SK-N-SH (cell line): ENCODE data around the gene ABHD16B. TPM values are rescaled to one million over a fixed set of nuclear protein-coding genes. Genes with fewer than 3 reads are reported as not detected.

ENCODE experiments used
- CTCF ChIA-PET: fragments of 300-600, 350-600 bp; formaldehyde crosslinking; extraction: SDS; loops from one replicate; lab custom pipeline; 2021; lab: Yijun Ruan, JAX
- POLR2A ChIA-PET: fragments of 350-600 bp; sonication (Branson Sonifier 250); formaldehyde crosslinking; extraction: SDS; loops from one replicate; lab custom pipeline; 2020; ENCODE audit warnings: antibody characterized with exemption, inconsistent platforms; lab: Yijun Ruan, JAX
- DNase-seq: peaks from one replicate; pipeline ENCODE4 v3.0.0; 2012
- H2AFZ ChIP-seq: fragments of 200-600 bp; sonication (generic); 2 replicates; pipeline ENCODE4 v1.8.1; 2016; ENCODE audit warnings: antibody characterized with exemption, mild to moderate bottlenecking, low read depth
- H3F3A ChIP-seq: fragments of 200-600 bp; sonication (generic); replicated peaks from 2 replicates; pipeline ENCODE3; 2016; ENCODE audit warnings: antibody characterized with exemption, mild to moderate bottlenecking; ENCODE audit not compliant: insufficient read depth
- H3K27ac ChIP-seq, 2 experiments: fragments of 200-500 bp in 1 of 2; fragments of 200-600 bp in 1 of 2; sonication (Bioruptor generic) in 1 of 2; sonication (generic), shearing (Covaris generic) in 1 of 2; 2 replicates each; pipeline versions ENCODE4 v1.5.1 to v1.6.1; 2014 to 2016; ENCODE audit warnings: low read depth in 2 of 2, inconsistent platforms in 1 of 2, low read length in 1 of 2, mild to moderate bottlenecking in 1 of 2, mixed read lengths in 1 of 2
- H3K27me3 ChIP-seq: fragments of 200-600 bp; sonication (generic), shearing (Covaris generic); 2 replicates; pipeline ENCODE4 v1.6.1; 2016; ENCODE audit warnings: mixed run types; ENCODE audit not compliant: insufficient read depth
- H3K36me3 ChIP-seq, 2 experiments: fragments of 200-500 bp in 1 of 2; fragments of 200-600 bp in 1 of 2; sonication (Bioruptor generic) in 1 of 2; sonication (generic) in 1 of 2; replicated peaks in 1 of 2; 2 replicates each; pipeline versions ENCODE3 to v1.5.1; 2014 to 2016; ENCODE audit warnings: low read length in 1 of 2, mild to moderate bottlenecking in 1 of 2; ENCODE audit not compliant: insufficient read depth in 2 of 2, control insufficient read depth in 1 of 2
- H3K4me1 ChIP-seq, 2 experiments: fragments of 200-500 bp in 1 of 2; fragments of 200-600 bp in 1 of 2; sonication (Bioruptor generic) in 1 of 2; sonication (generic), shearing (Covaris generic) in 1 of 2; 2 replicates each; pipeline versions ENCODE4 v1.5.1 to v1.6.1; 2014 to 2016; ENCODE audit warnings: low read depth in 1 of 2, low read length in 1 of 2, mixed run types in 1 of 2; ENCODE audit not compliant: insufficient read depth in 2 of 2, control insufficient read depth in 1 of 2
- H3K4me2 ChIP-seq: fragments of 200-600 bp; sonication (generic), shearing (Covaris generic); 2 replicates; pipeline ENCODE4 v1.6.1; 2017; ENCODE audit warnings: mixed run types
- H3K4me3 ChIP-seq, 2 experiments: fragments of 200-500 bp in 1 of 2; fragments of 200-600 bp in 1 of 2; sonication (Bioruptor generic) in 1 of 2; sonication (generic), shearing (Covaris generic) in 1 of 2; 2 replicates each; pipeline versions ENCODE4 v1.5.1 to v1.8.1; 2014 to 2016; ENCODE audit warnings: low read depth in 2 of 2, inconsistent platforms in 1 of 2, low read length in 1 of 2, mild to moderate bottlenecking in 1 of 2, mixed read lengths in 1 of 2, moderate library complexity in 1 of 2
- H3K79me2 ChIP-seq: fragments of 200-600 bp; sonication (generic); 2 replicates; pipeline ENCODE4 v1.8.1; 2017; ENCODE audit warnings: mild to moderate bottlenecking; ENCODE audit not compliant: insufficient read depth
- H3K9ac ChIP-seq: fragments of 200-600 bp; sonication (generic); 2 replicates; pipeline ENCODE4 v1.6.1; 2017; ENCODE audit warnings: mixed run types
- H3K9me2 ChIP-seq: fragments of 200-600 bp; sonication (generic); 2 replicates; pipeline ENCODE4 v1.6.1; 2017; ENCODE audit warnings: mixed run types
- H3K9me3 ChIP-seq: fragments of 200-600 bp; sonication (generic); 2 replicates; pipeline ENCODE4 v1.6.1; 2017; ENCODE audit warnings: mixed run types, mild to moderate bottlenecking, moderate library complexity
- H4K20me1 ChIP-seq: fragments of 200-600 bp; sonication (generic); 2 replicates; pipeline ENCODE4 v1.6.1; 2017; ENCODE audit warnings: mild to moderate bottlenecking, mixed run types; ENCODE audit not compliant: insufficient read depth
- CHD2 ChIP-seq: fragments of 150-350 bp; IDR thresholded peaks from 2 replicates; pipeline ENCODE4 v1.6.1; 2018; ENCODE audit warnings: low read length; ENCODE audit not compliant: partially characterized antibody
- GATA2 ChIP-seq: sonication (generic); formaldehyde crosslinking; IDR thresholded peaks from 2 replicates; pipeline ENCODE4 v1.5.0; 2020; ENCODE audit warnings: mild to moderate bottlenecking, missing genetic modification reagents
- JUND ChIP-seq: IDR thresholded peaks from 2 replicates; pipeline ENCODE4 v1.4.0; 2012
- MXI1 ChIP-seq: IDR thresholded peaks from 2 replicates; pipeline ENCODE4 v1.6.1; 2012; ENCODE audit warnings: mild to moderate bottlenecking, low read depth, low read length, improper control_type of control experiment
- NRF1 ChIP-seq: IDR thresholded peaks from 2 replicates; pipeline ENCODE4 v1.6.1; 2012; ENCODE audit warnings: low read depth, mild to moderate bottlenecking, low read length
- SMC3 ChIP-seq: IDR thresholded peaks from 2 replicates; pipeline ENCODE4 v1.6.1; 2012; ENCODE audit warnings: low read depth, low read length, improper control_type of control experiment
- TCF12 ChIP-seq: IDR thresholded peaks from 2 replicates; pipeline ENCODE4 v1.4.0; 2012
- WGBS: methylation state at CpG from one replicate; pipeline ENCODE4 v1.1.6; 2017; ENCODE audit warnings: low lambda C conversion rate; 5-methylcytosine and 5-hydroxymethylcytosine counted together
- polyA plus RNA-seq, 3 experiments: library from polyadenylated mRNA; depleted of rRNA; stranded (reverse); fragments of >200 nt; gene quantifications; 2 replicates each; pipeline ENCODE4 v1.2.3, GENCODE V29; 2012
- TF ChIP-seq, protein P1 (sequence below): IDR thresholded peaks from 2 replicates; pipeline ENCODE4 v1.4.0; 2012; ENCODE audit warnings: low read depth, borderline replicate concordance
- TF ChIP-seq, protein P2 (sequence below): fragments of 200-600 bp; sonication (generic); IDR thresholded peaks from 2 replicates; pipeline ENCODE4 v1.6.1; 2017; ENCODE audit warnings: antibody characterized with exemption, mild to moderate bottlenecking, moderate library complexity
- TF ChIP-seq, protein P3 (sequence below): IDR thresholded peaks from 2 replicates; pipeline ENCODE4 v1.6.1; 2012; ENCODE audit warnings: mild to moderate bottlenecking, low read depth, low read length, moderate library complexity

ABHD16B gene
- polyA plus RNA-seq, 1 of the 3 experiments (the other 2 are of a cell fraction): not detected

DNA sequence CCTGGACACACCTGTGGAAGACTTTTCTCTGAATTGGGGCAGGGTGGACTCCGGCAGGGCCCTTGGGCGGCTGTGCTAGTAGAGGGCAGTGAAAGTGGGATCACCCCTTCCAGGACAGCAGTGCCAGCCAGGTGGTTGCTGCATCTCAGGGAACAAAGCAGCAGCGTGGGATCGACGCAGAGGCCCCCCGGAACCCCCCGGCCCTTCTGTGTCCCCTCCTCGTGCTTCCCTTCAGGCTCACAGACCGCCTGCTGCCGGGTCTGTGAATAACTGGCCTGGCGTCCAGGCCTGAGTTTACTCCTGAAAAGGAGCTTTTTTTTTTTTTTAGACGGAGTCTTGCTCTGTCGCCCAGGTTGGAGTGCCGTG lies 24.7 kb downstream of the ABHD16B start (continued):
- TF ChIP-seq, protein P1, sequence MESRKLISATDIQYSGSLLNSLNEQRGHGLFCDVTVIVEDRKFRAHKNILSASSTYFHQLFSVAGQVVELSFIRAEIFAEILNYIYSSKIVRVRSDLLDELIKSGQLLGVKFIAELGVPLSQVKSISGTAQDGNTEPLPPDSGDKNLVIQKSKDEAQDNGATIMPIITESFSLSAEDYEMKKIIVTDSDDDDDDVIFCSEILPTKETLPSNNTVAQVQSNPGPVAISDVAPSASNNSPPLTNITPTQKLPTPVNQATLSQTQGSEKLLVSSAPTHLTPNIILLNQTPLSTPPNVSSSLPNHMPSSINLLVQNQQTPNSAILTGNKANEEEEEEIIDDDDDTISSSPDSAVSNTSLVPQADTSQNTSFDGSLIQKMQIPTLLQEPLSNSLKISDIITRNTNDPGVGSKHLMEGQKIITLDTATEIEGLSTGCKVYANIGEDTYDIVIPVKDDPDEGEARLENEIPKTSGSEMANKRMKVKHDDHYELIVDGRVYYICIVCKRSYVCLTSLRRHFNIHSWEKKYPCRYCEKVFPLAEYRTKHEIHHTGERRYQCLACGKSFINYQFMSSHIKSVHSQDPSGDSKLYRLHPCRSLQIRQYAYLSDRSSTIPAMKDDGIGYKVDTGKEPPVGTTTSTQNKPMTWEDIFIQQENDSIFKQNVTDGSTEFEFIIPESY: no peak
- TF ChIP-seq GATA2 (no peak), MXI1 (no peak), JUND (no peak), NRF1 (no peak)

DNA sequence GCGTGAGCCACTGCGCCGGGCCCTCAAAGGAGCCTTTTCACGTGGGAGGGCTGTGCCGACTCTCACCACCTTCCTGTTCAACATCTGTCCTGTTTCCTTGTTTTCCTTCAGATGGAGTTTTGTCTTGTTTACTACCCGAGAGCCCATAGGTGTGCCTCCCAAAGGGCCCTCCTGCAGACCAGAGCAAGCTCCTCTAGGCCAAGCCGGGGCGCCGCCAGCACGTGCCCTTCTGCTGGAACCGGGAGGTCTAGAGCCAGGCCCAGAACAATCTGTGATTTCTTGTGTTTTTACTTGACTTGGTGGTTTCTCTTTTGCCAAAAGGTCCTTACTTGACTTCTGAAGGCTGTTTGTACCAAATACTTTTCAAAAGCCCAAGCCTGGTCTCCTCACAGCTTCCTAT lies 25.6 kb downstream of the ABHD16B start:
- TF ChIP-seq, protein P2, sequence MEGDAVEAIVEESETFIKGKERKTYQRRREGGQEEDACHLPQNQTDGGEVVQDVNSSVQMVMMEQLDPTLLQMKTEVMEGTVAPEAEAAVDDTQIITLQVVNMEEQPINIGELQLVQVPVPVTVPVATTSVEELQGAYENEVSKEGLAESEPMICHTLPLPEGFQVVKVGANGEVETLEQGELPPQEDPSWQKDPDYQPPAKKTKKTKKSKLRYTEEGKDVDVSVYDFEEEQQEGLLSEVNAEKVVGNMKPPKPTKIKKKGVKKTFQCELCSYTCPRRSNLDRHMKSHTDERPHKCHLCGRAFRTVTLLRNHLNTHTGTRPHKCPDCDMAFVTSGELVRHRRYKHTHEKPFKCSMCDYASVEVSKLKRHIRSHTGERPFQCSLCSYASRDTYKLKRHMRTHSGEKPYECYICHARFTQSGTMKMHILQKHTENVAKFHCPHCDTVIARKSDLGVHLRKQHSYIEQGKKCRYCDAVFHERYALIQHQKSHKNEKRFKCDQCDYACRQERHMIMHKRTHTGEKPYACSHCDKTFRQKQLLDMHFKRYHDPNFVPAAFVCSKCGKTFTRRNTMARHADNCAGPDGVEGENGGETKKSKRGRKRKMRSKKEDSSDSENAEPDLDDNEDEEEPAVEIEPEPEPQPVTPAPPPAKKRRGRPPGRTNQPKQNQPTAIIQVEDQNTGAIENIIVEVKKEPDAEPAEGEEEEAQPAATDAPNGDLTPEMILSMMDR: no peak
- TF ChIP-seq SMC3: no peak
- H3K27ac ChIP-seq: no peak overlapping the region
- H3K9ac ChIP-seq: no peak overlapping the region
- no peak overlapping the region for H3K4me3 ChIP-seq
- peaks cover 24% of the 10 kb centered on the region for H4K20me1 ChIP-seq
- no peak overlapping the region for H2AFZ ChIP-seq
- H3K4me2 ChIP-seq: no peak overlapping the region
- no peaks in the 10 kb centered on the region for H3K27me3 ChIP-seq
- 97% methylated on average over 11 of the region's 11 CpGs for WGBS
- H3K36me3 ChIP-seq: peaks cover 6 to 81% of the 10 kb centered on the region in 2 experiments
- ChIA-PET POLR2A (no interaction called here), CTCF (interaction anchor here (1.4 kb wide), 1 partner anchor 20 kb away, joined by 5 read pairs; no protein-coding TSS in a partner anchor)
- peaks cover 23% of the 10 kb centered on the region; the same call in 1 of the 2 replicates for H3K79me2 ChIP-seq
- no peaks in the 10 kb centered on the region for H3K9me2 ChIP-seq
- DNase-seq: no peak
- H3K9me3 ChIP-seq: no peaks in the 10 kb centered on the region
- peaks cover 0 to 11% of the 10 kb centered on the region in 2 experiments; a peak in 1 of 4 replicates for H3K4me1 ChIP-seq
- H3F3A ChIP-seq: peaks cover 6% of the 10 kb centered on the region

DNA sequence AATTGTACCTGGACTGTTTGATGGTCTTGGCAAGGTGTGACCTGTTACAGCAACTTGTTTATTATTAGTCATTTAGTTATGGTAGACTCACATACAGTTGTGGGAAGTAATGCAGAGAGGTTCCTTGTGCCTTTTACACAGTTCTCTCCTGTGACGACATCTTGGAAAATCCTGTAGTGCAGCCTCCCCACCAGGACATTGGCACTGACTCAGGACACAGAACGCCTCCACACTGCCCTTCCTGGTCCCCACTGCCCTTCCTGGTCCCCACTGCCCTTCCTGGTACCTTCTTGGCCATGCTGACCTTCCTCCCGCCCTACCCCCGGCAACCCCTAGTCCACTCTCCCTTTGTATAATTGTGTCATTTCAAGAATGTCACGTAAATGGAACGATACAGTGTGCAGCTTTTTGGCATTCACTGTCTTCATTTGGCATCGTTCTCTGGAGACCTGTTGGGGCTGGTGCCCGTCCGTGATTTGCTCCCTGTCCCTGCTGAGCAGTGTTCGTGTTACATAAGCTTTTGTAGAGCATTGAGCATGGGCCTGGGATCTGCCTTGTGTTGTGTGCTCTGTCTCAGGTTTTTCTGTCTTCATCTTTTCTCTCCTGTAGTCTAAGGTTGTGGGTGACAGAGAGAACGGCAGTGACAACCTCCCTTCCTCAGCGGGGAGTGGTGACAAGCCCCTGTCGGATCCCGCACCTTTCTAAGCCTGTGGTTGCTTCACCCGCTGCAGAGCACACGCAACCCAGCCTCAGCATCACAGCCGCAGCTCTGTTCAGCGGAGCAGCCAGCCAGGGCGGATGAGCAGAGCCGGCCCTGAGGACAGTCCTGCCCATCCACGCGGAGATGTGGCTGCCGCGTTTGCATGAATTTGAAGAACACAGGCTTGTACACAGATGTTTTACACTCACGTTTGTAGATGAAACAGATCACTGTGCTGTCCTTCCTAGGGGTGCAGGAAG lies 28.2 kb downstream of the ABHD16B start:
- peaks cover 6 to 57% of the 10 kb centered on the region in 2 experiments for H3K36me3 ChIP-seq
- 94% methylated on average over 25 of the region's 25 CpGs for WGBS
- no peaks in the 10 kb centered on the region for H3K27me3 ChIP-seq
- ChIA-PET CTCF (no interaction called here), POLR2A (no interaction called here)
- no peak overlapping the region for H2AFZ ChIP-seq
- H3K4me3 ChIP-seq: no peak overlapping the region
- no peak for DNase-seq
- H3K9me2 ChIP-seq: no peaks in the 10 kb centered on the region
- peaks cover 21% of the 10 kb centered on the region for H4K20me1 ChIP-seq
- H3K9ac ChIP-seq: no peak overlapping the region
- H3K79me2 ChIP-seq: peaks cover 15% of the 10 kb centered on the region; the same call in 1 of the 2 replicates
- no peak overlapping the region for H3K4me2 ChIP-seq
- no peaks in the 10 kb centered on the region for H3K9me3 ChIP-seq
- peaks cover 0 to 8% of the 10 kb centered on the region in 2 experiments; a peak in 1 of 4 replicates for H3K4me1 ChIP-seq
- H3F3A ChIP-seq: peaks cover 25% of the 10 kb centered on the region
- no peak overlapping the region for H3K27ac ChIP-seq
- TF ChIP-seq CHD2 (no peak), TCF12 (no peak)
- TF ChIP-seq, protein P3, sequence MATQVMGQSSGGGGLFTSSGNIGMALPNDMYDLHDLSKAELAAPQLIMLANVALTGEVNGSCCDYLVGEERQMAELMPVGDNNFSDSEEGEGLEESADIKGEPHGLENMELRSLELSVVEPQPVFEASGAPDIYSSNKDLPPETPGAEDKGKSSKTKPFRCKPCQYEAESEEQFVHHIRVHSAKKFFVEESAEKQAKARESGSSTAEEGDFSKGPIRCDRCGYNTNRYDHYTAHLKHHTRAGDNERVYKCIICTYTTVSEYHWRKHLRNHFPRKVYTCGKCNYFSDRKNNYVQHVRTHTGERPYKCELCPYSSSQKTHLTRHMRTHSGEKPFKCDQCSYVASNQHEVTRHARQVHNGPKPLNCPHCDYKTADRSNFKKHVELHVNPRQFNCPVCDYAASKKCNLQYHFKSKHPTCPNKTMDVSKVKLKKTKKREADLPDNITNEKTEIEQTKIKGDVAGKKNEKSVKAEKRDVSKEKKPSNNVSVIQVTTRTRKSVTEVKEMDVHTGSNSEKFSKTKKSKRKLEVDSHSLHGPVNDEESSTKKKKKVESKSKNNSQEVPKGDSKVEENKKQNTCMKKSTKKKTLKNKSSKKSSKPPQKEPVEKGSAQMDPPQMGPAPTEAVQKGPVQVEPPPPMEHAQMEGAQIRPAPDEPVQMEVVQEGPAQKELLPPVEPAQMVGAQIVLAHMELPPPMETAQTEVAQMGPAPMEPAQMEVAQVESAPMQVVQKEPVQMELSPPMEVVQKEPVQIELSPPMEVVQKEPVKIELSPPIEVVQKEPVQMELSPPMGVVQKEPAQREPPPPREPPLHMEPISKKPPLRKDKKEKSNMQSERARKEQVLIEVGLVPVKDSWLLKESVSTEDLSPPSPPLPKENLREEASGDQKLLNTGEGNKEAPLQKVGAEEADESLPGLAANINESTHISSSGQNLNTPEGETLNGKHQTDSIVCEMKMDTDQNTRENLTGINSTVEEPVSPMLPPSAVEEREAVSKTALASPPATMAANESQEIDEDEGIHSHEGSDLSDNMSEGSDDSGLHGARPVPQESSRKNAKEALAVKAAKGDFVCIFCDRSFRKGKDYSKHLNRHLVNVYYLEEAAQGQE: no peak
- TF ChIP-seq, protein P1: no peak
- TF ChIP-seq, protein P2: no peak
